ENCODE results near the gene GAK.

GAK gene

GRCh38 chr4:878796-879728 lies 53.1 kb downstream of the GAK start:
- peaks cover 9% of the 10 kb centered on the region; the same call in 1 of the 2 replicates for H3K36me3 ChIP-seq (ENCODE audit: insufficient read depth, low read length)
- H3K4me1 ChIP-seq (ENCODE audit: insufficient read depth, low read length): no peaks in the 10 kb centered on the region
- H3K9ac ChIP-seq (ENCODE audit: low read depth, low read length): no peak overlapping the region
- no peaks in the 10 kb centered on the region for H3K9me3 ChIP-seq (ENCODE audit: control insufficient read depth, insufficient read depth, low read length)

GRCh38 chr4:877502-877901 lies 54.6 kb downstream of the GAK start:
- Histone ChIP-seq H3K9me3 (ENCODE audit: control insufficient read depth, insufficient read depth, low read length) (no peaks in the 10 kb centered on the region), H3K4me1 (ENCODE audit: insufficient read depth, low read length) (no peaks in the 10 kb centered on the region), H3K9ac (ENCODE audit: low read depth, low read length) (no peak overlapping the region), H3K36me3 (ENCODE audit: insufficient read depth, low read length) (peaks cover 9% of the 10 kb centered on the region; the same call in 1 of the 2 replicates)

DNA sequence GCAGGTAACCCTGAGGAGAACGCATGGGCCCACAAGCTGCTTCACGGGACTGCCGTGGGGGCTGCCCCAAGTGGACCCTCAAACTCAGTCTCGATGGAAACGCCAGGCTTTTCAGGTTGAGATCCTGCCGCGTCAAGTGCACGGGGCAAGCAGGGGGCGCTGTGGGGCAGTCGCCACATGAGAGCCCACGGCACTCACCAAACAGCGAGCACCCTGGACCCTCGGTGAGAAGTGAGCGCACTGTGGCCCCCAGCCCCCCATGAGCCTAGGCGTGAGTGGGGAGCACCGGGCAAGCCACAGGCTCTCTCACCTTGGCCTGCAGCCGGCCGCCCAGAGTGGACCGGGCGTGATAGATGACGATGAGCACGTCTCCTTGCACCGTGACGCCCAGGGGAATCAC lies 55.3 kb downstream of the GAK start:
- Histone ChIP-seq H3K4me1 (ENCODE audit: insufficient read depth, low read length) (no peaks in the 10 kb centered on the region), H3K9me3 (ENCODE audit: control insufficient read depth, insufficient read depth, low read length) (no peaks in the 10 kb centered on the region), H3K36me3 (ENCODE audit: insufficient read depth, low read length) (peaks cover 9% of the 10 kb centered on the region; the same call in 1 of the 2 replicates), H3K9ac (ENCODE audit: low read depth, low read length) (no peak overlapping the region)

GRCh38 chr4:875818-876423 lies 56.2 kb downstream of the GAK start:
- no peaks in the 10 kb centered on the region for H3K9me3 ChIP-seq (ENCODE audit: control insufficient read depth, insufficient read depth, low read length)
- H3K4me1 ChIP-seq (ENCODE audit: insufficient read depth, low read length): no peaks in the 10 kb centered on the region
- H3K36me3 ChIP-seq (ENCODE audit: insufficient read depth, low read length): peaks cover 9% of the 10 kb centered on the region; the same call in 1 of the 2 replicates
- no peak overlapping the region for H3K9ac ChIP-seq (ENCODE audit: low read depth, low read length)

- Histone ChIP-seq H3K9me3 (ENCODE audit: control insufficient read depth, insufficient read depth, low read length) (no peaks in the 10 kb centered on the region), H3K9ac (ENCODE audit: low read depth, low read length) (no peak overlapping the region), H3K4me1 (ENCODE audit: insufficient read depth, low read length) (no peaks in the 10 kb centered on the region), H3K36me3 (ENCODE audit: insufficient read depth, low read length) (peaks cover 9% of the 10 kb centered on the region; the same call in 1 of the 2 replicates)
Observed at GRCh38 chr4:874971-875817, 56.9 kb downstream of the GAK start.

- Histone ChIP-seq H3K4me1 (ENCODE audit: insufficient read depth, low read length) (no peaks in the 10 kb centered on the region), H3K9me3 (ENCODE audit: control insufficient read depth, insufficient read depth, low read length) (no peaks in the 10 kb centered on the region), H3K36me3 (ENCODE audit: insufficient read depth, low read length) (peaks cover 9% of the 10 kb centered on the region; the same call in 1 of the 2 replicates), H3K9ac (ENCODE audit: low read depth, low read length) (no peak overlapping the region)
Observed at GRCh38 chr4:874056-874455, 58.1 kb downstream of the GAK start.

- no peaks in the 10 kb centered on the region for H3K9me3 ChIP-seq (ENCODE audit: control insufficient read depth, insufficient read depth, low read length)
Observed at GRCh38 chr4:872241-872981, 59.7 kb downstream of the GAK start.

GRCh38 chr4:871484-871883 lies 60.6 kb downstream of the GAK start:
- peaks cover 3% of the 10 kb centered on the region; the same call in 1 of the 2 replicates for H3K4me1 ChIP-seq (ENCODE audit: insufficient read depth, low read length)
- H3K9ac ChIP-seq (ENCODE audit: low read depth, low read length): no peak overlapping the region
- H3K36me3 ChIP-seq (ENCODE audit: insufficient read depth, low read length): peaks cover 9% of the 10 kb centered on the region; the same call in 1 of the 2 replicates
- H3K9me3 ChIP-seq (ENCODE audit: control insufficient read depth, insufficient read depth, low read length): no peaks in the 10 kb centered on the region

More at GRCh38 chr4:872241-872981, 59.7 kb downstream of the GAK start:
- no peaks in the 10 kb centered on the region for H3K4me1 ChIP-seq (ENCODE audit: insufficient read depth, low read length)
- H3K36me3 ChIP-seq (ENCODE audit: insufficient read depth, low read length): peaks cover 9% of the 10 kb centered on the region; the same call in 1 of the 2 replicates
- no peak overlapping the region for H3K9ac ChIP-seq (ENCODE audit: low read depth, low read length)

- H3K4me1 ChIP-seq (ENCODE audit: insufficient read depth, low read length): peaks cover 3% of the 10 kb centered on the region; the same call in 1 of the 2 replicates
- H3K36me3 ChIP-seq (ENCODE audit: insufficient read depth, low read length): 0 out of 2 replicates have a peak, but pooled peaks cover 5% of the 10 kb centered on the region
Observed at GRCh38 chr4:870951-871350, 61.2 kb downstream of the GAK start.

DNA sequence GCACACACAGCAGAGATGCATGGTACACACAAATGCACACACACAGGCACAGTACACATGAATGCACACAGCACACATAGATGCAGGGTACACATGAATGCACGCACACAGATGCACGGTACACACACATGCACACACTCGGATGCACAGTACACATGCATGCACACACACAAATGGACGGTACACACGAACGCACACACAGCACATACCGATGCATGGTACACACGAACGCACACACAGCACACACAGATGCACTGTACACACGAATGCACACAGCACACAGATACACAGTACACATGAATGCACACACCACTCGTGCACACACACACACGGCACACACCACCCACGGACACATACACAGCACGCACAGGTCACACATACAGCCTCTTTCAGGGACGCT lies 62.3 kb downstream of the GAK start:
- H3K9me3 ChIP-seq (ENCODE audit: control insufficient read depth, insufficient read depth, low read length): no peaks in the 10 kb centered on the region
- H3K36me3 ChIP-seq (ENCODE audit: insufficient read depth, low read length): 0 out of 2 replicates have a peak, but pooled peaks cover under 1% of the 10 kb centered on the region
- H3K4me1 ChIP-seq (ENCODE audit: insufficient read depth, low read length): peaks cover 3% of the 10 kb centered on the region; the same call in 1 of the 2 replicates
- H3K9ac ChIP-seq (ENCODE audit: low read depth, low read length): no peak overlapping the region

More at GRCh38 chr4:870951-871350, 61.2 kb downstream of the GAK start:
- no peaks in the 10 kb centered on the region for H3K9me3 ChIP-seq (ENCODE audit: control insufficient read depth, insufficient read depth, low read length)
- H3K9ac ChIP-seq (ENCODE audit: low read depth, low read length): no peak overlapping the region

DNA sequence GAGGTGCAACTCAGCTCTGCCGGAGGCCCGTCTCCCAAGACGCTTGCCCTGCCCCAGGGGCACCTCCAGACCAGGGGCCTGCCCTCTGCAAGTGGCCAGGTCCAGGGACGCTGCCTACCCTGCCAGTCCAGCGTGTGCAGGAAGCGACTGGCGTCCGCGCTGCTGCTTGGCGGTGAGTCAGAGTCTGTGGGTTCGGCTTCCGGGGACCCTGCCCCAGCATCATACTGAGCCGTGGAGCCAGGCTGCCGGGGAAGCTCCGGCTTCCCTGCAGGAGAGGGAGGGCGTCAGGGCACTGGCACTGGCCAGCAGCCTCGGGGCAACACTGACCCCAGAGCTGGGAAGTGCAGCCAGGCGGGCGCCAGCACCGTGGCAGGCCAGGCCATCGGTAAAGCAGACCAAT lies 63.7 kb downstream of the GAK start:
- peaks cover 7% of the 10 kb centered on the region for H3K36me3 ChIP-seq (ENCODE audit: insufficient read depth, low read length)
- H3K9ac ChIP-seq (ENCODE audit: low read depth, low read length): no peak overlapping the region
- peaks cover 3% of the 10 kb centered on the region; the same call in 1 of the 2 replicates for H3K4me1 ChIP-seq (ENCODE audit: insufficient read depth, low read length)
- H3K9me3 ChIP-seq (ENCODE audit: control insufficient read depth, insufficient read depth, low read length): no peaks in the 10 kb centered on the region

GRCh38 chr4:867526-868250 lies 64.4 kb downstream of the GAK start:
- Histone ChIP-seq H3K36me3 (ENCODE audit: insufficient read depth, low read length) (peaks cover 7% of the 10 kb centered on the region), H3K9me3 (ENCODE audit: control insufficient read depth, insufficient read depth, low read length) (no peaks in the 10 kb centered on the region), H3K4me1 (ENCODE audit: insufficient read depth, low read length) (peaks cover 3% of the 10 kb centered on the region; the same call in 1 of the 2 replicates), H3K9ac (ENCODE audit: low read depth, low read length) (no peak overlapping the region)

Measured in ES-I3 (cell line).